K562 (cell line): ENCODE measurements around the gene TCF4. TPM values are rescaled to one million over a fixed set of nuclear protein-coding genes. Genes with fewer than 3 reads are reported as not detected.

Experiments used
- ATAC-seq: fragments of 200-7000 bp; cut with Tn5 transposase; 3 replicates; pipeline ENCODE4 v1.9.1; 2020; ENCODE audit warnings: moderate library complexity
- BruUV-seq: library from RNA; stranded (reverse); fragments of 400-500 nt; replicated peaks from 2 replicates; lab custom pipeline; 2021; lab: Mats Ljungman, UMichigan
- CTCF ChIA-PET: fragments of 300-600 bp; formaldehyde crosslinking; extraction: SDS; loops from one replicate; lab custom pipeline; 2021; ENCODE audit warnings: low intra/inter-chr PET ratio; lab: Yijun Ruan, JAX
- POLR2A ChIA-PET: fragments of 300-600, 350-650 bp; sonication (Branson Sonifier 250); formaldehyde crosslinking; extraction: SDS; loops from one replicate; lab custom pipeline; 2021; ENCODE audit warnings: antibody characterized with exemption, inconsistent platforms; lab: Yijun Ruan, JAX
- DNase-seq, 4 experiments: peaks; one replicate each; pipeline versions ENCODE4 v3.0.0 to v3.0.0-alpha.2; 2011 to 2018; ENCODE audit warnings: low spot score in 3 of 4, mixed read lengths in 3 of 4; ENCODE audit errors: extremely low read depth in 1 of 4
- FAIRE-seq: peaks from 2 replicates; lab custom pipeline; 2011; peaks lifted over from hg19 to GRCh38; lab: Jason Lieb, UNC
- H2AFZ ChIP-seq: 2 replicates; pipeline ENCODE4 v1.6.0; 2011; ENCODE audit warnings: low read depth, low read length, control low read depth, inconsistent platforms
- H3K27ac ChIP-seq: fragments of 200-600 bp; 3 replicates; pipeline ENCODE4 v1.8.0; 2011; ENCODE audit warnings: low read depth, mild to moderate bottlenecking, control low read depth, inconsistent platforms, low read length, moderate library complexity, mixed read lengths; ENCODE audit errors: extremely low read depth
- H3K27me3 ChIP-seq, 2 experiments: fragments of 300-600 bp in 1 of 2; 2 replicates in 1 of 2; 3 replicates in 1 of 2; pipeline versions ENCODE4 v1.6.0 to v1.8.0; 2011; ENCODE audit warnings: inconsistent platforms in 2 of 2, low read length in 2 of 2, mild to moderate bottlenecking in 1 of 2, mixed read lengths in 1 of 2, moderate library complexity in 1 of 2; ENCODE audit not compliant: control insufficient read depth in 2 of 2, insufficient read depth in 2 of 2
- H3K36me3 ChIP-seq: fragments of 300-600 bp; 3 replicates; pipeline ENCODE4 v1.8.0; 2011; ENCODE audit warnings: mild to moderate bottlenecking, low read length, inconsistent platforms; ENCODE audit not compliant: control insufficient read depth, insufficient read depth
- H3K4me1 ChIP-seq, 2 experiments: fragments of 200-600 bp in 1 of 2; replicated peaks in 1 of 2; 2 replicates in 1 of 2; 3 replicates in 1 of 2; pipeline versions ENCODE4 v1.5.1 to v1.8.0; 2011; ENCODE audit warnings: inconsistent platforms in 2 of 2, low read length in 2 of 2, mild to moderate bottlenecking in 1 of 2, mixed read lengths in 1 of 2, moderate library complexity in 1 of 2; ENCODE audit not compliant: control insufficient read depth in 2 of 2, insufficient read depth in 2 of 2
- H3K4me2 ChIP-seq: 2 replicates; pipeline ENCODE4 v1.6.1; 2011; ENCODE audit warnings: low read length, control low read depth, inconsistent platforms, mixed read lengths; ENCODE audit not compliant: insufficient read depth
- H3K4me3 ChIP-seq: fragments of 200-600 bp; sonication (generic), shearing (Covaris generic); 2 replicates; pipeline ENCODE4 v1.5.1; 2016; ENCODE audit warnings: control low read depth, inconsistent platforms
- H3K79me2 ChIP-seq: fragments of 200-600 bp; 3 replicates; pipeline ENCODE4 v1.8.0; 2011; ENCODE audit warnings: low read length, inconsistent platforms; ENCODE audit not compliant: control insufficient read depth, insufficient read depth
- H3K9ac ChIP-seq, 2 experiments: 2 replicates each; pipeline versions ENCODE4 v1.6.0 to v1.6.1; 2011; ENCODE audit warnings: low read depth in 2 of 2, low read length in 2 of 2, control low read depth in 1 of 2, inconsistent platforms in 1 of 2, mild to moderate bottlenecking in 1 of 2, mixed read lengths in 1 of 2; ENCODE audit not compliant: insufficient read depth in 1 of 2
- H3K9me1 ChIP-seq: one replicate; pipeline ENCODE4 v1.6.0; 2011; ENCODE audit warnings: inconsistent platforms, mild to moderate bottlenecking, low read length, moderate library complexity; ENCODE audit not compliant: control insufficient read depth, insufficient read depth
- H3K9me3 ChIP-seq: replicated peaks from 2 replicates; pipeline ENCODE4 v1.5.1; 2011; ENCODE audit warnings: low read depth, low read length, inconsistent platforms; ENCODE audit not compliant: control insufficient read depth, insufficient read depth
- H4K20me1 ChIP-seq: replicated peaks from 2 replicates; pipeline ENCODE4 v1.6.1; 2011; ENCODE audit warnings: low read length, inconsistent platforms, mixed read lengths; ENCODE audit not compliant: control insufficient read depth, insufficient read depth
- AFF4 ChIP-seq: sonication (generic); formaldehyde crosslinking; IDR thresholded peaks from 2 replicates; pipeline ENCODE4 v1.8.0; 2023; ENCODE audit warnings: mild to moderate bottlenecking, missing genetic modification reagents
- ARID2 ChIP-seq: fragments of 450-650 bp; IDR thresholded peaks from 2 replicates; pipeline ENCODE4 v1.6.1; 2017; ENCODE audit warnings: antibody characterized with exemption, mild to moderate bottlenecking
- DACH1 ChIP-seq: fragments of 450-650 bp; IDR thresholded peaks from 2 replicates; pipeline ENCODE4 v1.6.1; 2018; ENCODE audit not compliant: partially characterized antibody
- IRF1 ChIP-seq: sonication (generic); formaldehyde crosslinking; IDR thresholded peaks from 2 replicates; pipeline ENCODE4 v1.8.0; 2022; ENCODE audit warnings: missing genetic modification reagents, mild to moderate bottlenecking, borderline replicate concordance
- MTF1 ChIP-seq: fragments of 250-450 bp; sonication (Bioruptor Pico); IDR thresholded peaks from 2 replicates; pipeline ENCODE4 v1.9.0; 2021; ENCODE audit warnings: moderate library complexity, mild to moderate bottlenecking, inconsistent platforms, borderline replicate concordance
- TAF7 ChIP-seq: fragments of 450-650 bp; IDR thresholded peaks from 2 replicates; pipeline ENCODE4 v1.6.1; 2016; ENCODE audit warnings: missing genetic modification characterization, missing compliant biosample characterization
- ZNF584 ChIP-seq: fragments of 200-800 bp; sonication (Bioruptor generic); IDR thresholded peaks from 2 replicates; pipeline ENCODE4 v1.6.1; 2016; ENCODE audit warnings: low read depth, mild to moderate bottlenecking, missing genetic modification characterization, missing compliant biosample characterization
- WGBS: fragments of 100-300 bp; shearing (Covaris generic); methylation state at CpG from one replicate; pipeline ENCODE4 v1.1.6; 2016; ENCODE audit warnings: low coverage, mixed read lengths; ENCODE audit not compliant: insufficient coverage; ENCODE audit errors: missing lambda C conversion rate; 5-methylcytosine and 5-hydroxymethylcytosine counted together
- in situ Hi-C: fragments of 300-500 bp; cut with MboI; formaldehyde crosslinking; loops from 4 replicates; pipeline ENCODE4 v1.15.0; 2018; ENCODE audit warnings: inconsistent platforms, mixed read lengths
- intact Hi-C: fragments of 100-400 bp; cut with micrococcal nuclease; formaldehyde crosslinking; loops from 2 replicates; pipeline ENCODE4 v1.14.2; 2022
- polyA plus RNA-seq, 8 experiments: library from polyadenylated mRNA; depleted of rRNA in 4 of 8; stranded (reverse) in 5 of 8; unstranded in 3 of 8; fragments of >200 nt; fragmentation: Nextera tagmentation in 2 of 8; fragmentation: Illumina TruSeq in 1 of 8; extraction: Ambion mirVana in 2 of 8; extraction: Trizol in 1 of 8; gene quantifications; 2 replicates each; pipeline versions ENCODE4 v1.2.1 to v1.2.3, GENCODE V29; 2011 to 2014; ENCODE audit warnings: inconsistent platforms in 1 of 8, missing spikeins in 1 of 8
- total RNA-seq, 7 experiments: library from RNA; depleted of rRNA in 6 of 7; stranded (reverse); fragments of >200 nt in 6 of 7; fragmentation: Illumina TruSeq in 2 of 7; extraction: Trizol in 2 of 7; gene quantifications; 2 replicates each; pipeline versions ENCODE4 v1.2.1 to v1.2.3, GENCODE V29; 2011 to 2021; ENCODE audit warnings: low replicate concordance in 1 of 7
- TF ChIP-seq, protein P1 (sequence below): fragments of 450-650 bp; IDR thresholded peaks from 2 replicates; pipeline ENCODE4 v1.6.1; 2016

Gene TCF4
- total and polyA plus RNA-seq, 9 of the 15 experiments (the other 6 are each of a cell fraction or from before 2014, with no cell fraction given), result 4.8 to 24.7 (median 15.2) TPM

DNA sequence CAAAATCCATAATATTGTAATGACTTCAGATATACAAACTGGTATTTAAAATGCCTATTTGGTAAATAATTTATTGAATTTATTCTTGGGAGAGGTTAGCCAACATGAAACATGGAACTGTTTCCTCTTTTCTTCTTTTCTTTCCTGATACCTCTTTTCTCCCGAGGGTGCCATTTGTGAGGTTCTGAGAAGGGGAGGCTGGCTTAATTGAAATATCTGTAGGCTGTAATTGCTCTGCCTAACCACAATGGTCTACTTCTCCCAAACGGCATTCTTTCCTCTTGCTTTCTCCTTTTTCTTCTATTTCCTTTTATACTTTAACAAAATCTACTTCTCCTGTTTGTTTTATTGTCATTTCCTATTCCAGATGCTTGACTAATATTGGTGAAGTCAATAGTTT, 114.9 kb downstream of the TCF4 start (continued):
- TF ChIP-seq, protein P1, sequence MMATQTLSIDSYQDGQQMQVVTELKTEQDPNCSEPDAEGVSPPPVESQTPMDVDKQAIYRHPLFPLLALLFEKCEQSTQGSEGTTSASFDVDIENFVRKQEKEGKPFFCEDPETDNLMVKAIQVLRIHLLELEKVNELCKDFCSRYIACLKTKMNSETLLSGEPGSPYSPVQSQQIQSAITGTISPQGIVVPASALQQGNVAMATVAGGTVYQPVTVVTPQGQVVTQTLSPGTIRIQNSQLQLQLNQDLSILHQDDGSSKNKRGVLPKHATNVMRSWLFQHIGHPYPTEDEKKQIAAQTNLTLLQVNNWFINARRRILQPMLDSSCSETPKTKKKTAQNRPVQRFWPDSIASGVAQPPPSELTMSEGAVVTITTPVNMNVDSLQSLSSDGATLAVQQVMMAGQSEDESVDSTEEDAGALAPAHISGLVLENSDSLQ, result no peak

DNA sequence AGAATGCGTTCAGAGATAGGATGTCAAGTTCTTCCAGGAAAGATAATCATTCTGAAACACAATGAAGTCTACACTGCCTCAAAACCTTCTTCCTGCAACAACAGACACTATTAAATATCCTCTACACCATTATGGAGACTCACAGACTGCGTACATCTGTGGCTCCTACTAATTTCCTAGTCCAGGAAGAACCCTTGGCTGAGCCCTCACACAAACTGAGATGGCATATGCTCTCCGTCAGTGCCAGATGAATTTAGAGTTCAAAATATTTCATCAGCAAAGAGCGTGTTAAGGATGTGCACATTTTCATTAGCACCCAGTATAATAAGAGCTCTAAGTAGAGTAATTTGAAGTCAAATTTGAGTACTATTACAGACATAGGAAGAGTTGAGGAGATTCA, 117.2 kb downstream of the TCF4 start:
- intact Hi-C loops, result no loop called here

More for the DNA sequence above, 117.2 kb downstream of the TCF4 start:
- H3K9me1 ChIP-seq, result no peaks in the 10 kb centered on the region
- H3K4me2 ChIP-seq, result no peak overlapping the region
- in situ Hi-C loops, result no loop called here
- no peak overlapping the region for H3K27ac ChIP-seq
- H3K9ac ChIP-seq, result no peak overlapping the region
- POLR2A ChIA-PET, result no interaction called here
- H3K36me3 ChIP-seq, result no peaks in the 10 kb centered on the region
- H3K9me3 ChIP-seq, result no peaks in the 10 kb centered on the region
- H3K79me2 ChIP-seq, result no peaks in the 10 kb centered on the region
- no peak for ATAC-seq
- H2AFZ ChIP-seq, result no peak overlapping the region
- BruUV-seq, result no TSS peak
- WGBS, result 93% methylated on average over 4 of the region's 4 CpGs
- H3K27me3 ChIP-seq, result no peaks in the 10 kb centered on the region
- no peak overlapping the region for H3K4me3 ChIP-seq
- CTCF ChIA-PET, result no interaction called here
- TF ChIP-seq ARID2 (no peak), DACH1 (no peak), ZNF584 (no peak), AFF4 (CRISPR knock-in tag) (no peak), TAF7 (no peak), MTF1 (CRISPR knock-in tag) (no peak), IRF1 (CRISPR knock-in tag) (no peak)
- DNase-seq, result no peak
- H3K4me1 ChIP-seq, result no peaks in the 10 kb centered on the region
- FAIRE-seq, result no peak
- H4K20me1 ChIP-seq, result no peaks in the 10 kb centered on the region
